GM12878 (cell line): ENCODE measurements around the gene NME8. TPM values are rescaled to one million over a fixed set of nuclear protein-coding genes. Genes with fewer than 3 reads are reported as not detected.
A peak's percentile ranks its signal among the peaks of the same experiment; 100 is the strongest.

Source experiments
- ATAC-seq: fragments of 200-7000 bp; cut with Tn5 transposase; 3 replicates; pipeline ENCODE4 v1.9.1; 2020; ENCODE audit warnings: mild to moderate bottlenecking, moderate library complexity
- BruUV-seq: library from RNA; stranded (reverse); fragments of 400-500 nt; replicated peaks from 2 replicates; lab custom pipeline; 2021; lab: Mats Ljungman, UMichigan
- CTCF ChIA-PET: fragments of 300-600 bp; sonication (Branson Sonifier 250); formaldehyde crosslinking; extraction: SDS; loops from one replicate; lab custom pipeline; 2021; ENCODE audit warnings: inconsistent platforms; lab: Yijun Ruan, JAX
- POLR2A ChIA-PET: fragments of 350-600 bp; formaldehyde crosslinking; extraction: SDS; loops from one replicate; lab custom pipeline; 2021; ENCODE audit warnings: inconsistent platforms; lab: Charles Lee
- RAD21 ChIA-PET: fragments of 300-600 bp; sonication (Branson Sonifier 250); formaldehyde crosslinking; loops from one replicate; lab custom pipeline; 2023; ENCODE audit warnings: antibody characterized with exemption; ENCODE audit not compliant: unreplicated experiment; lab: Charles Lee
- SMC1A ChIA-PET: fragments of 300-600 bp; sonication (Branson Sonifier 250); formaldehyde crosslinking; loops from one replicate; lab custom pipeline; 2023; ENCODE audit not compliant: unreplicated experiment, uncharacterized antibody; lab: Charles Lee
- DNase-seq: peaks from one replicate; pipeline ENCODE4 v3.0.0-alpha.2; 2011; ENCODE audit warnings: low read depth, low spot score
- FAIRE-seq: peaks from 3 replicates; lab custom pipeline; 2011; peaks lifted over from hg19 to GRCh38; lab: Jason Lieb, UNC
- H2AFZ ChIP-seq: 2 replicates; pipeline ENCODE4 v1.6.0; 2011; ENCODE audit warnings: low read depth, low read length, control low read depth; ENCODE audit not compliant: control insufficient read depth
- H3K27ac ChIP-seq: 2 replicates; pipeline ENCODE4 v1.5.1; 2011; ENCODE audit warnings: control low read depth; ENCODE audit not compliant: control insufficient read depth, insufficient read depth
- H3K27me3 ChIP-seq, 2 experiments: replicated peaks in 1 of 2; 2 replicates each; pipeline versions ENCODE4 v1.6.0 to v1.6.1; 2011; ENCODE audit warnings: low read length in 1 of 2; ENCODE audit not compliant: control insufficient read depth in 2 of 2, insufficient read depth in 2 of 2
- H3K36me3 ChIP-seq, 2 experiments: 2 replicates each; pipeline ENCODE4 v1.5.1; 2011; ENCODE audit warnings: low read length in 1 of 2; ENCODE audit not compliant: control insufficient read depth in 2 of 2, insufficient read depth in 2 of 2
- H3K4me1 ChIP-seq: 2 replicates; pipeline ENCODE4 v1.6.1; 2011; ENCODE audit warnings: mild to moderate bottlenecking, low read length, moderate library complexity, mixed read lengths; ENCODE audit not compliant: control insufficient read depth, insufficient read depth
- H3K4me2 ChIP-seq: 2 replicates; pipeline ENCODE4 v1.6.0; 2011; ENCODE audit warnings: control low read depth; ENCODE audit not compliant: control insufficient read depth, insufficient read depth
- H3K4me3 ChIP-seq: fragments of 200-600 bp; sonication (generic); 2 replicates; pipeline ENCODE4 v1.5.1; 2016
- H3K79me2 ChIP-seq: 2 replicates; pipeline ENCODE4 v1.6.0; 2011; ENCODE audit warnings: low read length; ENCODE audit not compliant: control insufficient read depth, insufficient read depth
- H3K9ac ChIP-seq: 2 replicates; pipeline ENCODE4 v1.8.0; 2011; ENCODE audit warnings: low read length, control low read depth, mixed read lengths; ENCODE audit not compliant: control insufficient read depth, insufficient read depth
- H3K9me3 ChIP-seq: replicated peaks from 3 replicates; pipeline ENCODE4 v1.5.1; 2011; ENCODE audit warnings: mild to moderate bottlenecking, low read length; ENCODE audit not compliant: control insufficient read depth, insufficient read depth
- H4K20me1 ChIP-seq: 2 replicates; pipeline ENCODE4 v1.6.0; 2011; ENCODE audit not compliant: control insufficient read depth, insufficient read depth
- DPF2 ChIP-seq: fragments of 450-650 bp; IDR thresholded peaks from 2 replicates; pipeline ENCODE4 v1.6.1; 2017; ENCODE audit warnings: mild to moderate bottlenecking
- ESRRA ChIP-seq: IDR thresholded peaks from 2 replicates; pipeline ENCODE4 v1.6.1; 2012; ENCODE audit warnings: mild to moderate bottlenecking, low read length, improper control_type of control experiment
- FOXK2 ChIP-seq: fragments of 450-650 bp; IDR thresholded peaks from 2 replicates; pipeline ENCODE4 v1.6.1; 2017; ENCODE audit warnings: mild to moderate bottlenecking, moderate library complexity
- HDAC6 ChIP-seq: fragments of 200-600 bp; sonication (generic); IDR thresholded peaks from one replicate; pipeline ENCODE4 v1.8.0; 2017; ENCODE audit warnings: antibody characterized with exemption; ENCODE audit not compliant: unreplicated experiment
- LARP7 ChIP-seq: fragments of 450-650 bp; IDR thresholded peaks from 2 replicates; pipeline ENCODE4 v1.6.1; 2017; ENCODE audit warnings: mild to moderate bottlenecking
- MEF2A ChIP-seq: IDR thresholded peaks from 2 replicates; pipeline ENCODE4 v1.6.1; 2011; ENCODE audit warnings: low read depth, mild to moderate bottlenecking, low read length, moderate library complexity; ENCODE audit not compliant: insufficient read depth
- NBN ChIP-seq: fragments of 450-650 bp; IDR thresholded peaks from 2 replicates; pipeline ENCODE4 v1.6.1; 2016
- PKNOX1 ChIP-seq: fragments of 450-650 bp; IDR thresholded peaks from 2 replicates; pipeline ENCODE4 v1.6.1; 2016; ENCODE audit warnings: mild to moderate bottlenecking
- PML ChIP-seq: IDR thresholded peaks from 2 replicates; pipeline ENCODE4 v1.6.1; 2012; ENCODE audit warnings: low read length, inconsistent platforms
- POLR2A ChIP-seq: IDR thresholded peaks from 2 replicates; pipeline ENCODE4 v1.6.1; 2011; ENCODE audit warnings: low read depth, mild to moderate bottlenecking, low read length
- WRNIP1 ChIP-seq: IDR thresholded peaks from 2 replicates; pipeline ENCODE4 v1.6.1; 2011; ENCODE audit warnings: low read depth, low read length, improper control_type of control experiment, borderline replicate concordance
- YY1 ChIP-seq: IDR thresholded peaks from 2 replicates; pipeline ENCODE4 v1.6.1; 2011; ENCODE audit warnings: low read depth, mild to moderate bottlenecking, low read length
- ZNF207 ChIP-seq: fragments of 450-650 bp; IDR thresholded peaks from 2 replicates; pipeline ENCODE4 v1.6.1; 2014; ENCODE audit warnings: antibody characterized with exemption, mild to moderate bottlenecking, borderline replicate concordance
- WGBS: methylation state at CpG from one replicate; pipeline ENCODE4 v1.1.6; 2016; ENCODE audit warnings: low lambda C conversion rate; ENCODE audit not compliant: insufficient replicate concordance, insufficient coverage; ENCODE audit errors: missing lambda C conversion rate; 5-methylcytosine and 5-hydroxymethylcytosine counted together
- in situ Hi-C: fragments of 300-500 bp; cut with MboI; formaldehyde crosslinking; loops from 9 replicates; pipeline ENCODE4 v1.14.3; 2018; ENCODE audit warnings: mixed read lengths
- intact Hi-C: fragments of 100-400 bp; cut with micrococcal nuclease; formaldehyde crosslinking; loops from one replicate; pipeline ENCODE4 v1.14.2; 2022; ENCODE audit not compliant: unreplicated experiment
- polyA plus RNA-seq, 11 experiments: library from polyadenylated mRNA; depleted of rRNA in 4 of 11; unstranded in 6 of 11; stranded (reverse) in 5 of 11; fragments of >200 nt; fragmentation: Nextera tagmentation in 4 of 11; fragmentation: Illumina TruSeq in 1 of 11; extraction: Ambion mirVana in 4 of 11; extraction: Trizol in 1 of 11; gene quantifications; 1 replicate in 1 of 11; 2 replicates in 10 of 11; pipeline versions ENCODE4 v1.2.1 to v1.2.3, GENCODE V29; 2011 to 2016; ENCODE audit warnings: inconsistent platforms in 2 of 11, missing spikeins in 2 of 11, low read depth in 1 of 11
- total RNA-seq, 4 experiments: library from RNA; depleted of rRNA in 3 of 4; stranded (reverse); fragments of >200 nt in 3 of 4; fragmentation: Illumina TruSeq in 1 of 4; extraction: Trizol in 1 of 4; gene quantifications; 2 replicates each; pipeline versions ENCODE4 v1.2.1 to v1.2.3, GENCODE V29; 2013 to 2021
- TF ChIP-seq, protein P1 (sequence below): fragments of 150-350 bp; IDR thresholded peaks from 2 replicates; pipeline ENCODE4 v1.6.1; 2014; ENCODE audit warnings: mild to moderate bottlenecking, low read depth, low read length
- TF ChIP-seq, protein P2 (sequence below): IDR thresholded peaks from 2 replicates; pipeline ENCODE4 v1.6.1; 2012; ENCODE audit warnings: low read depth, low read length, improper control_type of control experiment
- TF ChIP-seq, protein P3 (sequence below): IDR thresholded peaks from 2 replicates; pipeline ENCODE4 v1.6.1; 2012; ENCODE audit warnings: low read depth, low read length, improper control_type of control experiment
- TF ChIP-seq, protein P4 (sequence below), 3 experiments: IDR thresholded peaks in 2 of 3; conservative IDR thresholded peaks in 1 of 3; 2 replicates each; pipeline ENCODE4 v1.5.1; 2011; ENCODE audit warnings: low read depth in 3 of 3, low read length in 3 of 3, mild to moderate bottlenecking in 3 of 3, control low read depth in 2 of 3, moderate library complexity in 2 of 3, inconsistent platforms in 1 of 3, mixed read lengths in 1 of 3; ENCODE audit not compliant: control insufficient read depth in 2 of 3, insufficient read depth in 1 of 3; ENCODE audit errors: extremely low read depth in 1 of 3

Gene NME8
- total and polyA plus RNA-seq, 10 of the 15 experiments (the other 5 are each of a cell fraction or from before 2014, with no cell fraction given), result 0.03 to 3.5 (median 0.52) TPM; not detected in 2

- no TSS peak for BruUV-seq
- peaks cover 3% of the 10 kb centered on the region; the same call in 1 of the 2 replicates for H3K79me2 ChIP-seq
- H2AFZ ChIP-seq, result peak overlapping the region; percentile 94
- ATAC-seq, result peak; percentile 83
- no peaks in the 10 kb centered on the region for H4K20me1 ChIP-seq
- FAIRE-seq, result peak; percentile 68
- WGBS, result 2% methylated on average over 63 of the region's 63 CpGs
- ChIA-PET CTCF (interaction anchor here (0.9 to 7.5 kb wide), 22 partner anchors 11 to 448 kb away, joined by 3 to 108 read pairs (median 6); no protein-coding TSS in a partner anchor), RAD21 (interaction anchor here (0.8 to 3.4 kb wide), 10 partner anchors 13 to 393 kb away, joined by 3 to 30 read pairs (median 4); no protein-coding TSS in a partner anchor), POLR2A (interaction anchor here (0.7 to 1.8 kb wide), 3 partner anchors 8 to 22 kb away, joined by 4 to 11 read pairs (median 4); no protein-coding TSS in a partner anchor), SMC1A (interaction anchor here (0.7 to 8.5 kb wide), 11 partner anchors 8 to 390 kb away, joined by 3 to 98 read pairs (median 3); no protein-coding TSS in a partner anchor)
- DNase-seq, result no peak
- H3K27ac ChIP-seq, result peak overlapping the region; percentile 39; the same call in 1 of the 2 replicates
- H3K27me3 ChIP-seq, result peaks cover 0 to 3% of the 10 kb centered on the region in 2 experiments; a peak in 2 of 4 replicates
- peaks cover 5% of the 10 kb centered on the region for H3K4me1 ChIP-seq
- H3K4me3 ChIP-seq, result peak overlapping the region; percentile 86
- H3K36me3 ChIP-seq, result no peaks in the 10 kb centered on the region
- in situ Hi-C loops (no loop called here), intact Hi-C loops (no loop called here)
- peaks cover 8% of the 10 kb centered on the region; the same call in 2 of the 3 replicates for H3K9me3 ChIP-seq
- peak overlapping the region; percentile 96 for H3K4me2 ChIP-seq
- peak overlapping the region; percentile 55 for H3K9ac ChIP-seq
- 0 out of 2 replicates have a peak, but pooled peaks have one; percentile 82 for TF ChIP-seq DPF2
- peak; percentile 38; the same call in 1 of the 2 replicates for TF ChIP-seq NBN
- TF ChIP-seq, protein P1, sequence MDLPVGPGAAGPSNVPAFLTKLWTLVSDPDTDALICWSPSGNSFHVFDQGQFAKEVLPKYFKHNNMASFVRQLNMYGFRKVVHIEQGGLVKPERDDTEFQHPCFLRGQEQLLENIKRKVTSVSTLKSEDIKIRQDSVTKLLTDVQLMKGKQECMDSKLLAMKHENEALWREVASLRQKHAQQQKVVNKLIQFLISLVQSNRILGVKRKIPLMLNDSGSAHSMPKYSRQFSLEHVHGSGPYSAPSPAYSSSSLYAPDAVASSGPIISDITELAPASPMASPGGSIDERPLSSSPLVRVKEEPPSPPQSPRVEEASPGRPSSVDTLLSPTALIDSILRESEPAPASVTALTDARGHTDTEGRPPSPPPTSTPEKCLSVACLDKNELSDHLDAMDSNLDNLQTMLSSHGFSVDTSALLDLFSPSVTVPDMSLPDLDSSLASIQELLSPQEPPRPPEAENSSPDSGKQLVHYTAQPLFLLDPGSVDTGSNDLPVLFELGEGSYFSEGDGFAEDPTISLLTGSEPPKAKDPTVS, result no peak
- no peak for TF ChIP-seq FOXK2
- TF ChIP-seq, protein P2, sequence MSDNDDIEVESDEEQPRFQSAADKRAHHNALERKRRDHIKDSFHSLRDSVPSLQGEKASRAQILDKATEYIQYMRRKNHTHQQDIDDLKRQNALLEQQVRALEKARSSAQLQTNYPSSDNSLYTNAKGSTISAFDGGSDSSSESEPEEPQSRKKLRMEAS, result no peak; the same call in 1 of the 2 replicates
- peak; percentile 28; the same call in 1 of the 2 replicates for TF ChIP-seq POLR2A
- TF ChIP-seq WRNIP1, result no peak
- no peak for TF ChIP-seq ESRRA
- no peak for TF ChIP-seq MEF2A
- no peak for TF ChIP-seq ZNF207
- TF ChIP-seq PML, result no peak
- TF ChIP-seq, protein P3, sequence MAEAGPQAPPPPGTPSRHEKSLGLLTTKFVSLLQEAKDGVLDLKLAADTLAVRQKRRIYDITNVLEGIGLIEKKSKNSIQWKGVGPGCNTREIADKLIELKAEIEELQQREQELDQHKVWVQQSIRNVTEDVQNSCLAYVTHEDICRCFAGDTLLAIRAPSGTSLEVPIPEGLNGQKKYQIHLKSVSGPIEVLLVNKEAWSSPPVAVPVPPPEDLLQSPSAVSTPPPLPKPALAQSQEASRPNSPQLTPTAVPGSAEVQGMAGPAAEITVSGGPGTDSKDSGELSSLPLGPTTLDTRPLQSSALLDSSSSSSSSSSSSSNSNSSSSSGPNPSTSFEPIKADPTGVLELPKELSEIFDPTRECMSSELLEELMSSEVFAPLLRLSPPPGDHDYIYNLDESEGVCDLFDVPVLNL, result no peak
- TF ChIP-seq, protein P4, sequence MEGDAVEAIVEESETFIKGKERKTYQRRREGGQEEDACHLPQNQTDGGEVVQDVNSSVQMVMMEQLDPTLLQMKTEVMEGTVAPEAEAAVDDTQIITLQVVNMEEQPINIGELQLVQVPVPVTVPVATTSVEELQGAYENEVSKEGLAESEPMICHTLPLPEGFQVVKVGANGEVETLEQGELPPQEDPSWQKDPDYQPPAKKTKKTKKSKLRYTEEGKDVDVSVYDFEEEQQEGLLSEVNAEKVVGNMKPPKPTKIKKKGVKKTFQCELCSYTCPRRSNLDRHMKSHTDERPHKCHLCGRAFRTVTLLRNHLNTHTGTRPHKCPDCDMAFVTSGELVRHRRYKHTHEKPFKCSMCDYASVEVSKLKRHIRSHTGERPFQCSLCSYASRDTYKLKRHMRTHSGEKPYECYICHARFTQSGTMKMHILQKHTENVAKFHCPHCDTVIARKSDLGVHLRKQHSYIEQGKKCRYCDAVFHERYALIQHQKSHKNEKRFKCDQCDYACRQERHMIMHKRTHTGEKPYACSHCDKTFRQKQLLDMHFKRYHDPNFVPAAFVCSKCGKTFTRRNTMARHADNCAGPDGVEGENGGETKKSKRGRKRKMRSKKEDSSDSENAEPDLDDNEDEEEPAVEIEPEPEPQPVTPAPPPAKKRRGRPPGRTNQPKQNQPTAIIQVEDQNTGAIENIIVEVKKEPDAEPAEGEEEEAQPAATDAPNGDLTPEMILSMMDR (IDR thresholded peaks at IDR 0.05 in 2 of 3, conservative IDR thresholded peaks at IDR 0.05 in 1 of 3; ENCODE audit: control insufficient read depth in 2 of 3, extremely low read depth in 1 of 3, insufficient read depth in 1 of 3, low read depth in 3 of 3, low read length in 3 of 3), result peak; percentile 37 to 47 (median 38); a peak in 5 of 6 replicates
- TF ChIP-seq LARP7, result peak; percentile 90; the same call in 1 of the 2 replicates
- TF ChIP-seq YY1, result 0 out of 2 replicates have a peak, but pooled peaks have one; percentile 3
- TF ChIP-seq PKNOX1, result no peak
- TF ChIP-seq HDAC6, result peak; percentile 47
Observed at GRCh38 chr7:37920849-37921805, 72.7 kb downstream of the NME8 start.
